Vagina (tissue), 2 donors: ENCODE results near the gene POP7.

Source experiments
- POLR2A ChIP-seq, 2 donors: fragments of 450-650 bp; IDR thresholded peaks; one replicate each; pipeline ENCODE4 v1.6.1; 2017; ENCODE audit warnings: antibody characterized with exemption in 2 of 2, mild to moderate bottlenecking in 2 of 2, moderate library complexity in 2 of 2
- POLR2AphosphoS5 ChIP-seq, 2 donors: sonication (generic); formaldehyde crosslinking; IDR thresholded peaks; one replicate each; pipeline ENCODE4 v1.9.0; 2017; ENCODE audit warnings: antibody characterized with exemption in 2 of 2, mild to moderate bottlenecking in 2 of 2, low read depth in 1 of 2; ENCODE audit not compliant: insufficient read depth in 1 of 2
- TF ChIP-seq, protein P1 (sequence below), 3 experiments: fragments of 450-650 bp in 2 of 3; fragments of 200-600 bp in 1 of 3; sonication (generic) in 1 of 3; IDR thresholded peaks; one replicate each; pipeline ENCODE4 v1.5.1; 2017 to 2019; ENCODE audit warnings: antibody characterized with exemption in 3 of 3, mild to moderate bottlenecking in 2 of 3, moderate library complexity in 2 of 3

GRCh38 chr7:100721505-100721812, 15.5 kb downstream of the POP7 start:
- TF ChIP-seq POLR2AphosphoS5 (IDR thresholded peaks at IDR 0.05; ENCODE audit: insufficient read depth in 1 of 2, low read depth in 1 of 2) (no peak), POLR2A (IDR thresholded peaks at IDR 0.05) (no peak)
- TF ChIP-seq, protein P1, sequence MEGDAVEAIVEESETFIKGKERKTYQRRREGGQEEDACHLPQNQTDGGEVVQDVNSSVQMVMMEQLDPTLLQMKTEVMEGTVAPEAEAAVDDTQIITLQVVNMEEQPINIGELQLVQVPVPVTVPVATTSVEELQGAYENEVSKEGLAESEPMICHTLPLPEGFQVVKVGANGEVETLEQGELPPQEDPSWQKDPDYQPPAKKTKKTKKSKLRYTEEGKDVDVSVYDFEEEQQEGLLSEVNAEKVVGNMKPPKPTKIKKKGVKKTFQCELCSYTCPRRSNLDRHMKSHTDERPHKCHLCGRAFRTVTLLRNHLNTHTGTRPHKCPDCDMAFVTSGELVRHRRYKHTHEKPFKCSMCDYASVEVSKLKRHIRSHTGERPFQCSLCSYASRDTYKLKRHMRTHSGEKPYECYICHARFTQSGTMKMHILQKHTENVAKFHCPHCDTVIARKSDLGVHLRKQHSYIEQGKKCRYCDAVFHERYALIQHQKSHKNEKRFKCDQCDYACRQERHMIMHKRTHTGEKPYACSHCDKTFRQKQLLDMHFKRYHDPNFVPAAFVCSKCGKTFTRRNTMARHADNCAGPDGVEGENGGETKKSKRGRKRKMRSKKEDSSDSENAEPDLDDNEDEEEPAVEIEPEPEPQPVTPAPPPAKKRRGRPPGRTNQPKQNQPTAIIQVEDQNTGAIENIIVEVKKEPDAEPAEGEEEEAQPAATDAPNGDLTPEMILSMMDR (IDR thresholded peaks at IDR 0.05) = no peak
